HEK293 (cell line): Measurements from ENCODE around the gene CPNE5.

Experiments
- BCL11B ChIP-seq: fragments of 450-650 bp; formaldehyde crosslinking; IDR thresholded peaks from 2 replicates; pipeline ENCODE4 v1.5.1; 2016; ENCODE audit warnings: low read depth, missing biosample characterization, missing genetic modification characterization
- KLF7 ChIP-seq: fragments of 450-650 bp; formaldehyde crosslinking; IDR thresholded peaks from 2 replicates; pipeline ENCODE4 v1.5.1; 2016; ENCODE audit warnings: missing biosample characterization, missing genetic modification characterization, borderline replicate concordance
- ZBTB8A ChIP-seq: fragments of 450-650 bp; formaldehyde crosslinking; IDR thresholded peaks from 2 replicates; pipeline ENCODE4 v1.5.1; 2016; ENCODE audit warnings: missing biosample characterization, missing genetic modification characterization
- ZFP41 ChIP-seq: fragments of 450-650 bp; formaldehyde crosslinking; IDR thresholded peaks from 2 replicates; pipeline ENCODE4 v1.5.1; 2016; ENCODE audit warnings: missing biosample characterization, missing genetic modification characterization, borderline replicate concordance
- ZIC2 ChIP-seq: fragments of 450-650 bp; formaldehyde crosslinking; IDR thresholded peaks from 2 replicates; pipeline ENCODE4 v1.5.1; 2016; ENCODE audit warnings: missing biosample characterization, missing genetic modification characterization
- ZNF133 ChIP-seq: fragments of 450-650 bp; formaldehyde crosslinking; IDR thresholded peaks from 2 replicates; pipeline ENCODE4 v1.5.1; 2016; ENCODE audit warnings: missing biosample characterization, missing genetic modification characterization
- ZNF202 ChIP-seq: fragments of 450-650 bp; formaldehyde crosslinking; IDR thresholded peaks from 2 replicates; pipeline ENCODE4 v1.5.1; 2016; ENCODE audit warnings: missing biosample characterization, missing genetic modification characterization, borderline replicate concordance
- ZNF311 ChIP-seq: fragments of 450-650 bp; formaldehyde crosslinking; IDR thresholded peaks from 2 replicates; pipeline ENCODE4 v1.5.1; 2017; ENCODE audit warnings: missing biosample characterization, missing genetic modification characterization, borderline replicate concordance
- ZNF324 ChIP-seq: fragments of 450-650 bp; formaldehyde crosslinking; IDR thresholded peaks from 2 replicates; pipeline ENCODE4 v1.5.1; 2016; ENCODE audit warnings: missing biosample characterization, missing genetic modification characterization
- ZNF341 ChIP-seq: fragments of 450-650 bp; formaldehyde crosslinking; IDR thresholded peaks from 2 replicates; pipeline ENCODE4; 2016; ENCODE audit warnings: low read depth, missing biosample characterization, missing genetic modification characterization
- ZNF391 ChIP-seq: fragments of 450-650 bp; formaldehyde crosslinking; IDR thresholded peaks from 2 replicates; pipeline ENCODE4 v1.5.1; 2016; ENCODE audit warnings: low read depth, missing biosample characterization, missing genetic modification characterization, borderline replicate concordance
- ZNF404 ChIP-seq: fragments of 450-650 bp; formaldehyde crosslinking; IDR thresholded peaks from 2 replicates; pipeline ENCODE4 v1.5.1; 2017; ENCODE audit warnings: missing biosample characterization, missing genetic modification characterization
- ZNF433 ChIP-seq: fragments of 450-650 bp; formaldehyde crosslinking; IDR thresholded peaks from 2 replicates; pipeline ENCODE4 v1.5.1; 2016; ENCODE audit warnings: missing biosample characterization, missing genetic modification characterization, low read depth
- ZNF501 ChIP-seq: fragments of 450-650 bp; formaldehyde crosslinking; IDR thresholded peaks from 2 replicates; pipeline ENCODE4 v1.5.1; 2016; ENCODE audit warnings: missing biosample characterization, missing genetic modification characterization
- ZNF521 ChIP-seq: fragments of 450-650 bp; formaldehyde crosslinking; IDR thresholded peaks from 2 replicates; pipeline ENCODE4 v1.5.1; 2017; ENCODE audit warnings: missing biosample characterization, mild to moderate bottlenecking, missing genetic modification characterization
- ZNF623 ChIP-seq: fragments of 450-650 bp; formaldehyde crosslinking; IDR thresholded peaks from 2 replicates; pipeline ENCODE4 v1.5.1; 2016; ENCODE audit warnings: missing biosample characterization, missing genetic modification characterization
- ZNF629 ChIP-seq: fragments of 450-650 bp; formaldehyde crosslinking; IDR thresholded peaks from 2 replicates; pipeline ENCODE4 v1.5.1; 2017; ENCODE audit warnings: missing biosample characterization, missing genetic modification characterization
- ZNF654 ChIP-seq: fragments of 450-650 bp; formaldehyde crosslinking; IDR thresholded peaks from 2 replicates; pipeline ENCODE4 v1.5.1; 2016; ENCODE audit warnings: low read depth, missing biosample characterization, missing genetic modification characterization
- ZNF677 ChIP-seq: fragments of 450-650 bp; IDR thresholded peaks from 2 replicates; pipeline ENCODE4 v1.5.0; 2018; ENCODE audit warnings: missing biosample characterization, mild to moderate bottlenecking, missing genetic modification characterization, moderate library complexity
- ZNF747 ChIP-seq: fragments of 450-650 bp; formaldehyde crosslinking; IDR thresholded peaks from 2 replicates; pipeline ENCODE4 v1.5.1; 2016; ENCODE audit warnings: missing biosample characterization, missing genetic modification characterization
- ZSCAN23 ChIP-seq: fragments of 450-650 bp; formaldehyde crosslinking; IDR thresholded peaks from 2 replicates; pipeline ENCODE4 v1.5.1; 2016; ENCODE audit warnings: missing biosample characterization, missing genetic modification characterization
- TF ChIP-seq, protein P1 (sequence below): fragments of 450-650 bp; formaldehyde crosslinking; IDR thresholded peaks from 2 replicates; pipeline ENCODE4 v1.5.1; 2016; ENCODE audit warnings: missing biosample characterization, missing genetic modification characterization
- TF ChIP-seq, protein P2 (sequence below): fragments of 450-650 bp; IDR thresholded peaks from 2 replicates; pipeline ENCODE4 v1.5.1; 2018; ENCODE audit warnings: missing biosample characterization, mild to moderate bottlenecking, missing genetic modification characterization
- TF ChIP-seq, protein P3 (sequence below): fragments of 450-650 bp; formaldehyde crosslinking; IDR thresholded peaks from 2 replicates; pipeline ENCODE4 v1.5.1; 2016; ENCODE audit warnings: missing biosample characterization, missing genetic modification characterization
- TF ChIP-seq, protein P4 (sequence below): fragments of 450-650 bp; formaldehyde crosslinking; IDR thresholded peaks from 2 replicates; pipeline ENCODE4 v1.5.1; 2016; ENCODE audit warnings: missing biosample characterization, missing genetic modification characterization
- TF ChIP-seq, protein P5 (sequence below): fragments of 450-650 bp; formaldehyde crosslinking; IDR thresholded peaks from 2 replicates; pipeline ENCODE4 v1.5.1; 2016; ENCODE audit warnings: missing biosample characterization, missing genetic modification characterization
- TF ChIP-seq, protein P6 (sequence below): fragments of 450-650 bp; formaldehyde crosslinking; IDR thresholded peaks from 2 replicates; pipeline ENCODE4 v1.5.1; 2016; ENCODE audit warnings: missing biosample characterization, missing genetic modification characterization
- TF ChIP-seq, protein P7 (sequence below): fragments of 450-650 bp; formaldehyde crosslinking; IDR thresholded peaks from 2 replicates; pipeline ENCODE4 v1.5.1; 2016; ENCODE audit warnings: missing biosample characterization, missing genetic modification characterization

The CPNE5 gene

DNA sequence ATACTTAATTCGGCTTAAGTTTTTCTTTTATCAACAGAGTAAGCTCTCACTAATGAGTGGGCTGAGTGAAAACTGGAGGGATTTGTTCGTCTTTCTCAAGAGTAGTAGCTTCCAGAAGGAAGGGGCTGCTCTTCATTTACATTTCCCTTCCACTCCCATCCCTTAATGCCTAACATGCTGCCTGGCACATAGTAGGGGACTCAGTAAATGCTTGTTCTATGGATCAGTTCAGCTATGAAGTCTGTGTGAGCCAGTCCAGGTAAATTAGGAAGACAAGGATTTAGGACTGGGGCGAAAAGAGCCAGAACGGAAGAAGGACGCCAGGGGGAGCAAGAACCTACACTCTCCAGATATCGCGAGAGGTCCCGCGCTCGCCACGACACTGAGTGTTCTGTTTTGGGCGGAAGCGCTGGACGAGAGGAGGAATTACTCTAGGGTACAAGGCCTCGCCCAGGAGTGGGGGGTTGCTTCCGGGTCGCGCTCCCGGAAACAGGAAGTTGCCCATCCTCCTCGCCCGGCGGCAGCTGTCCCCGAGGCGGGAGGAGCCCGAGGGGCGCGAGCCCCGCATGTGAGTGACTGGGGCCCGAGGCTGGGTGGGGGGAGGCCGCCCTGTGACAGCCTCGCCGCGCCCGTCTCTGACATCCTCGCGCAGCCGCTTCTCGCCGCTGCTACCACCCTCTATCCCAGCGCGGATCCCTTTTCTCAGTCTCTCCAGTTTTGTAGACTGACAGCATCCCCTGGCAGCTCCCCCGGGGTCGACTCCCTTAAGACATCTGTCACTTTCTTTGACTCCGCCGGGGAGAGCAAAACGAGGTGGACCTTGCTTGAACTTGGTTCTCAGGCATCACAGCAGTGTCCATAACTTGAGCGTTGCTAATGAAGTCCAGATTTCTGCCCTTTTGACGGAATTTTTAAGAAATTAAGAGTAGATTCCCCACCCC is 46.5 kb upstream of the CPNE5 start, which contains the start of gene C6orf89 (continued):
- no peak for TF ChIP-seq ZFP41 (tag by site-specific recombination)
- TF ChIP-seq, protein P1, sequence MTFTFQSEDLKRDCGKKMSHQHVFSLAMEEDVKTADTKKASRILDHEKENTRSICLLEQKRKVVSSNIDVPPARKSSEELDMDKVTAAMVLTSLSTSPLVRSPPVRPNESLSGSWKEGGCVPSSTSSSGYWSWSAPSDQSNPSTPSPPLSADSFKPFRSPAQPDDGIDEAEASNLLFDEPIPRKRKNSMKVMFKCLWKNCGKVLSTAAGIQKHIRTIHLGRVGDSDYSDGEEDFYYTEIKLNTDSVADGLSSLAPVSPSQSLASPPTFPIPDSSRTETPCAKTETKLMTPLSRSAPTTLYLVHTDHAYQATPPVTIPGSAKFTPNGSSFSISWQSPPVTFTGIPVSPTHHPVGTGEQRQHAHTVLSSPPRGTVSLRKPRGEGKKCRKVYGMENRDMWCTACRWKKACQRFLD (tag by site-specific recombination), result no peak
- peak; percentile 62 for TF ChIP-seq ZIC2 (tag by site-specific recombination)
- no peak for TF ChIP-seq ZNF391 (tag by site-specific recombination)
- no peak for TF ChIP-seq ZNF202 (tag by site-specific recombination)
- peak; percentile 57 for TF ChIP-seq ZNF654 (tag by site-specific recombination)
- TF ChIP-seq ZSCAN23 (tag by site-specific recombination), result peak; percentile 38; the same call in 1 of the 2 replicates
- TF ChIP-seq, protein P2, sequence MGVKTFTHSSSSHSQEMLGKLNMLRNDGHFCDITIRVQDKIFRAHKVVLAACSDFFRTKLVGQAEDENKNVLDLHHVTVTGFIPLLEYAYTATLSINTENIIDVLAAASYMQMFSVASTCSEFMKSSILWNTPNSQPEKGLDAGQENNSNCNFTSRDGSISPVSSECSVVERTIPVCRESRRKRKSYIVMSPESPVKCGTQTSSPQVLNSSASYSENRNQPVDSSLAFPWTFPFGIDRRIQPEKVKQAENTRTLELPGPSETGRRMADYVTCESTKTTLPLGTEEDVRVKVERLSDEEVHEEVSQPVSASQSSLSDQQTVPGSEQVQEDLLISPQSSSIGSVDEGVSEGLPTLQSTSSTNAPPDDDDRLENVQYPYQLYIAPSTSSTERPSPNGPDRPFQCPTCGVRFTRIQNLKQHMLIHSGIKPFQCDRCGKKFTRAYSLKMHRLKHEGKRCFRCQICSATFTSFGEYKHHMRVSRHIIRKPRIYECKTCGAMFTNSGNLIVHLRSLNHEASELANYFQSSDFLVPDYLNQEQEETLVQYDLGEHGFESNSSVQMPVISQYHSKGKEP (tag by site-specific recombination), result no peak
- no peak for TF ChIP-seq ZNF747
- TF ChIP-seq BCL11B (tag by site-specific recombination), result no peak
- no peak for TF ChIP-seq ZNF133 (tag by site-specific recombination)
- TF ChIP-seq, protein P3, sequence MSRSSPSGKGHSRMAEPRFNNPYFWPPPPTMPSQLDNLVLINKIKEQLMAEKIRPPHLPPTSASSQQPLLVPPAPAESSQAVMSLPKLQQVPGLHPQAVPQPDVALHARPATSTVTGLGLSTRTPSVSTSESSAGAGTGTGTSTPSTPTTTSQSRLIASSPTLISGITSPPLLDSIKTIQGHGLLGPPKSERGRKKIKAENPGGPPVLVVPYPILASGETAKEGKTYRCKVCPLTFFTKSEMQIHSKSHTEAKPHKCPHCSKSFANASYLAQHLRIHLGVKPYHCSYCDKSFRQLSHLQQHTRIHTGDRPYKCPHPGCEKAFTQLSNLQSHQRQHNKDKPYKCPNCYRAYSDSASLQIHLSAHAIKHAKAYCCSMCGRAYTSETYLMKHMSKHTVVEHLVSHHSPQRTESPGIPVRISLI (tag by site-specific recombination), result no peak
- TF ChIP-seq, protein P4, sequence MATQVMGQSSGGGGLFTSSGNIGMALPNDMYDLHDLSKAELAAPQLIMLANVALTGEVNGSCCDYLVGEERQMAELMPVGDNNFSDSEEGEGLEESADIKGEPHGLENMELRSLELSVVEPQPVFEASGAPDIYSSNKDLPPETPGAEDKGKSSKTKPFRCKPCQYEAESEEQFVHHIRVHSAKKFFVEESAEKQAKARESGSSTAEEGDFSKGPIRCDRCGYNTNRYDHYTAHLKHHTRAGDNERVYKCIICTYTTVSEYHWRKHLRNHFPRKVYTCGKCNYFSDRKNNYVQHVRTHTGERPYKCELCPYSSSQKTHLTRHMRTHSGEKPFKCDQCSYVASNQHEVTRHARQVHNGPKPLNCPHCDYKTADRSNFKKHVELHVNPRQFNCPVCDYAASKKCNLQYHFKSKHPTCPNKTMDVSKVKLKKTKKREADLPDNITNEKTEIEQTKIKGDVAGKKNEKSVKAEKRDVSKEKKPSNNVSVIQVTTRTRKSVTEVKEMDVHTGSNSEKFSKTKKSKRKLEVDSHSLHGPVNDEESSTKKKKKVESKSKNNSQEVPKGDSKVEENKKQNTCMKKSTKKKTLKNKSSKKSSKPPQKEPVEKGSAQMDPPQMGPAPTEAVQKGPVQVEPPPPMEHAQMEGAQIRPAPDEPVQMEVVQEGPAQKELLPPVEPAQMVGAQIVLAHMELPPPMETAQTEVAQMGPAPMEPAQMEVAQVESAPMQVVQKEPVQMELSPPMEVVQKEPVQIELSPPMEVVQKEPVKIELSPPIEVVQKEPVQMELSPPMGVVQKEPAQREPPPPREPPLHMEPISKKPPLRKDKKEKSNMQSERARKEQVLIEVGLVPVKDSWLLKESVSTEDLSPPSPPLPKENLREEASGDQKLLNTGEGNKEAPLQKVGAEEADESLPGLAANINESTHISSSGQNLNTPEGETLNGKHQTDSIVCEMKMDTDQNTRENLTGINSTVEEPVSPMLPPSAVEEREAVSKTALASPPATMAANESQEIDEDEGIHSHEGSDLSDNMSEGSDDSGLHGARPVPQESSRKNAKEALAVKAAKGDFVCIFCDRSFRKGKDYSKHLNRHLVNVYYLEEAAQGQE (tag by site-specific recombination), result peak; percentile 50; the same call in 1 of the 2 replicates
- TF ChIP-seq, protein P5, sequence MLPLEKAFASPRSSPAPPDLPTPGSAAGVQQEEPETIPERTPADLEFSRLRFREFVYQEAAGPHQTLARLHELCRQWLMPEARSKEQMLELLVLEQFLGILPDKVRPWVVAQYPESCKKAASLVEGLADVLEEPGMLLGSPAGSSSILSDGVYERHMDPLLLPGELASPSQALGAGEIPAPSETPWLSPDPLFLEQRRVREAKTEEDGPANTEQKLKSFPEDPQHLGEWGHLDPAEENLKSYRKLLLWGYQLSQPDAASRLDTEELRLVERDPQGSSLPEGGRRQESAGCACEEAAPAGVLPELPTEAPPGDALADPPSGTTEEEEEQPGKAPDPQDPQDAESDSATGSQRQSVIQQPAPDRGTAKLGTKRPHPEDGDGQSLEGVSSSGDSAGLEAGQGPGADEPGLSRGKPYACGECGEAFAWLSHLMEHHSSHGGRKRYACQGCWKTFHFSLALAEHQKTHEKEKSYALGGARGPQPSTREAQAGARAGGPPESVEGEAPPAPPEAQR (tag by site-specific recombination), result no peak
- no peak; the same call in none of the 2 replicates for TF ChIP-seq ZNF501 (tag by site-specific recombination)
- no peak for TF ChIP-seq ZNF433 (tag by site-specific recombination)
- TF ChIP-seq, protein P6, sequence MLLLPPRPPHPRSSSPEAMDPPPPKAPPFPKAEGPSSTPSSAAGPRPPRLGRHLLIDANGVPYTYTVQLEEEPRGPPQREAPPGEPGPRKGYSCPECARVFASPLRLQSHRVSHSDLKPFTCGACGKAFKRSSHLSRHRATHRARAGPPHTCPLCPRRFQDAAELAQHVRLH (tag by site-specific recombination), result peak; percentile 97
- TF ChIP-seq KLF7, result peak; percentile 96
- no peak for TF ChIP-seq ZNF521
- no peak for TF ChIP-seq ZNF311
- TF ChIP-seq ZNF629 (tag by site-specific recombination), result peak; percentile 88
- TF ChIP-seq ZNF324 (tag by site-specific recombination), result peak; percentile 73; the same call in 1 of the 2 replicates
- TF ChIP-seq ZNF677, result no peak
- peak; percentile 97 for TF ChIP-seq ZNF341 (tag by site-specific recombination)
- peak; percentile 95 for TF ChIP-seq ZBTB8A (tag by site-specific recombination)
- 0 out of 2 replicates have a peak, but pooled peaks have one; percentile 14 for TF ChIP-seq ZNF623 (tag by site-specific recombination)
- TF ChIP-seq ZNF404 (tag by site-specific recombination), result no peak
- TF ChIP-seq, protein P7, sequence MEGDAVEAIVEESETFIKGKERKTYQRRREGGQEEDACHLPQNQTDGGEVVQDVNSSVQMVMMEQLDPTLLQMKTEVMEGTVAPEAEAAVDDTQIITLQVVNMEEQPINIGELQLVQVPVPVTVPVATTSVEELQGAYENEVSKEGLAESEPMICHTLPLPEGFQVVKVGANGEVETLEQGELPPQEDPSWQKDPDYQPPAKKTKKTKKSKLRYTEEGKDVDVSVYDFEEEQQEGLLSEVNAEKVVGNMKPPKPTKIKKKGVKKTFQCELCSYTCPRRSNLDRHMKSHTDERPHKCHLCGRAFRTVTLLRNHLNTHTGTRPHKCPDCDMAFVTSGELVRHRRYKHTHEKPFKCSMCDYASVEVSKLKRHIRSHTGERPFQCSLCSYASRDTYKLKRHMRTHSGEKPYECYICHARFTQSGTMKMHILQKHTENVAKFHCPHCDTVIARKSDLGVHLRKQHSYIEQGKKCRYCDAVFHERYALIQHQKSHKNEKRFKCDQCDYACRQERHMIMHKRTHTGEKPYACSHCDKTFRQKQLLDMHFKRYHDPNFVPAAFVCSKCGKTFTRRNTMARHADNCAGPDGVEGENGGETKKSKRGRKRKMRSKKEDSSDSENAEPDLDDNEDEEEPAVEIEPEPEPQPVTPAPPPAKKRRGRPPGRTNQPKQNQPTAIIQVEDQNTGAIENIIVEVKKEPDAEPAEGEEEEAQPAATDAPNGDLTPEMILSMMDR (tag by site-specific recombination), result peak; percentile 92
